PC-3 (cell line): ENCODE measurements around the gene RFX7. TPM values are rescaled to one million over a fixed set of nuclear protein-coding genes. Genes with fewer than 3 reads are reported as not detected.

Experiments used
- ATAC-seq: fragments of 200-7000 bp; cut with Tn5 transposase; 2 replicates; pipeline ENCODE4 v1.9.1; 2020; ENCODE audit warnings: mild to moderate bottlenecking, moderate library complexity
- BruUV-seq: library from RNA; stranded (reverse); fragments of 400-500 nt; replicated peaks from 2 replicates; lab custom pipeline; 2021; lab: Mats Ljungman, UMichigan
- CTCF ChIA-PET: fragments of 300-600 bp; sonication (Branson Sonifier 250); formaldehyde crosslinking; loops from one replicate; lab custom pipeline; 2022; ENCODE audit warnings: antibody characterized with exemption; lab: Charles Lee
- POLR2A ChIA-PET: fragments of 300-600 bp; sonication (Branson Sonifier 250); formaldehyde crosslinking; loops from one replicate; lab custom pipeline; 2022; ENCODE audit warnings: antibody characterized with exemption; ENCODE audit not compliant: unreplicated experiment; lab: Charles Lee
- DNase-seq: peaks from one replicate; pipeline ENCODE4 v3.0.0-alpha.2; 2015
- H2AFZ ChIP-seq: fragments of 300-600 bp; sonication (generic); 2 replicates; pipeline ENCODE4 v1.6.0; 2016; ENCODE audit warnings: antibody characterized with exemption, low read length
- H3F3A ChIP-seq: fragments of 300-600 bp; sonication (generic); one replicate; pipeline ENCODE4 v1.6.0; 2017; ENCODE audit warnings: antibody characterized with exemption, low read length, control low read depth, mild to moderate bottlenecking; ENCODE audit not compliant: unreplicated experiment
- H3K27ac ChIP-seq: fragments of 300-600 bp; sonication (generic); 2 replicates; pipeline ENCODE4 v1.5.1; 2016; ENCODE audit warnings: mild to moderate bottlenecking, low read length
- H3K27me3 ChIP-seq: fragments of 300-600 bp; sonication (generic); 2 replicates; pipeline ENCODE4 v1.6.1; 2016; ENCODE audit warnings: low read length, mixed read lengths
- H3K36me3 ChIP-seq: fragments of 300-600 bp; sonication (generic); 2 replicates; pipeline ENCODE4 v1.6.1; 2016; ENCODE audit warnings: low read depth, mixed run types, low read length, mixed read lengths
- H3K4me1 ChIP-seq: fragments of 300-600 bp; sonication (generic); 2 replicates; pipeline ENCODE4 v1.5.1; 2016; ENCODE audit warnings: low read length; ENCODE audit not compliant: insufficient read depth
- H3K4me2 ChIP-seq: fragments of 300-600 bp; sonication (generic); 2 replicates; pipeline ENCODE4 v1.6.0; 2016; ENCODE audit warnings: low read length
- H3K4me3 ChIP-seq: fragments of 300-600 bp; sonication (generic); 2 replicates; pipeline ENCODE4 v1.5.1; 2016; ENCODE audit warnings: mild to moderate bottlenecking, low read length, mixed read lengths
- H3K79me2 ChIP-seq: fragments of 300-600 bp; sonication (generic); 2 replicates; pipeline ENCODE4 v1.6.1; 2017; ENCODE audit warnings: low read length, mixed read lengths
- H3K9ac ChIP-seq: fragments of 300-600 bp; sonication (generic); 2 replicates; pipeline ENCODE4 v1.6.0; 2016; ENCODE audit warnings: mild to moderate bottlenecking, low read length
- H3K9me2 ChIP-seq: fragments of 300-600 bp; sonication (generic); replicated peaks from 2 replicates; pipeline ENCODE4 v1.6.1; 2016; ENCODE audit warnings: mixed run types, low read length, mixed read lengths
- H3K9me3 ChIP-seq: fragments of 300-600 bp; sonication (generic); 2 replicates; pipeline ENCODE4 v1.6.1; 2016; ENCODE audit warnings: low read length, mixed read lengths
- H4K20me1 ChIP-seq: fragments of 300-600 bp; sonication (generic); 2 replicates; pipeline ENCODE4 v1.6.1; 2016; ENCODE audit warnings: low read length, mixed read lengths
- EZH2 ChIP-seq: fragments of 300-600 bp; sonication (generic); IDR thresholded peaks from one replicate; pipeline ENCODE4 v1.6.1; 2017; ENCODE audit warnings: antibody characterized with exemption, mild to moderate bottlenecking, low read length; ENCODE audit not compliant: unreplicated experiment
- EZH2phosphoT487 ChIP-seq: fragments of 300-600 bp; sonication (generic); IDR thresholded peaks from 2 replicates; pipeline ENCODE4 v1.6.1; 2018; ENCODE audit warnings: mild to moderate bottlenecking, antibody characterized with exemption, low read length, borderline replicate concordance
- intact Hi-C: fragments of 100-400 bp; cut with micrococcal nuclease; formaldehyde crosslinking; loops from 2 replicates; pipeline ENCODE4 v1.9.0; 2023
- total RNA-seq: library from RNA; depleted of rRNA; stranded (reverse); fragments of >200 nt; gene quantifications from 2 replicates; pipeline ENCODE4 v1.2.3, GENCODE V29; 2014
- TF ChIP-seq, protein P1 (sequence below): fragments of 300-600 bp; sonication (generic); conservative IDR thresholded peaks from 2 replicates; pipeline ENCODE4 v1.5.1; 2017; ENCODE audit warnings: antibody characterized with exemption, low read depth, mild to moderate bottlenecking, low read length

The RFX7 gene
- total RNA-seq, 1 experiment from 2014 or later = 2.8 TPM

DNA sequence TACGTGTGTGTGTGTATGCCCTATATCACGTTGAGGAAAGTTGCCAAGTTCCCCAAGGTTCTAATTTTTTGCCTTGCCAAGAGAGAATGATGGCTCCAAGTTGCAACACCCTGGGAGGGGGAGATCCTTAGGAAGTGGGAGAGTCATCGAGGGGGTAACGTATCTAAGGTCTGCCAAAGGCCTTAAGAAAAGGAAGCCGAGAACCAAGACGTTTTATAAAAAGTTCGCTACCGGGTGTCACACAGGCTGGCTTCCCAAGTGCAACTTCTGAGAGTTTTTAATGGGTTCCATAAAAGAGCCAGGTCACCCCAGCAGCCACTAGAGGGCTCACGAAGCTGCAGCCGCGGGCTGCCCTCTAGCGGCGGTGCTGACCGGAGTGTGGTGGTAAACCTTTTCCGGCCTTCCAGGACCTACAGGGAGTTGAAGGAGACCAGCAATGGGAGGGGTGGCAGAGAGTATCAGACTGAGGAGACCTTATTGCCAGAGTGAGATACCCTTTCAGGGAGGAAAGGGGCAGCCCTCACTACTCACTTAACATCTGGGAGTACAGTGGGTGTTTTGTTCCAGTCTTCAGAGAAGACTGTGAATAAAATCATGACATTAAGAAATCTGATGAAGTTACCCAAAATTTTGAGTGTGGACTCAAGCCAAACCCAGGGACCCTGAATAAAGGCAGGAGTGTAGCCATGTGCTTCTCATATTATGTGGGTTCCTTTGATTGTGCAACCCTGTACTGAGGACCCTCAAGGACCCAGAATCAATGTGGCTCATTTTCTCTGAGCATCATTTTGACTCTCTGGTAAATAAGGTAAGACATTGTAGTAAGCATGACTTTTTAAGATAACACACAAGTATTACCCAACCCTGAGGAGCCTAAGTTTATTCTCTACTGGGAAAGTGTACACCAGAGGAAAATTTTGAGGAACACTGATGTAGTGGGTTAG, 2.5 kb upstream of the RFX7 start:
- H3K4me3 ChIP-seq = peak overlapping the region; percentile 76
- ChIA-PET CTCF (no interaction called here), POLR2A (no interaction called here)
- peaks cover 9% of the 10 kb centered on the region; the same call in 1 of the 2 replicates for H3K4me1 ChIP-seq
- H3K79me2 ChIP-seq = peaks cover 22% of the 10 kb centered on the region
- no peaks in the 10 kb centered on the region for H3F3A ChIP-seq
- peak overlapping the region; percentile 95 for H3K4me2 ChIP-seq
- no peaks in the 10 kb centered on the region for H4K20me1 ChIP-seq
- intact Hi-C loops = loop anchor here (1.0 to 5.0 kb wide), 3 partner anchors 121 to 329 kb away; partner anchors contain the start of gene TEX9
- peak overlapping the region; percentile 98 for H2AFZ ChIP-seq
- peak; percentile 67 for ATAC-seq
- H3K27me3 ChIP-seq = no peaks in the 10 kb centered on the region
- H3K9ac ChIP-seq = peak overlapping the region; percentile 72
- no TSS peak for BruUV-seq
- no peaks in the 10 kb centered on the region for H3K9me2 ChIP-seq
- H3K36me3 ChIP-seq = peaks cover 2% of the 10 kb centered on the region; the same call in 1 of the 2 replicates
- DNase-seq = peak; percentile 91
- TF ChIP-seq EZH2phosphoT487 = no peak
- TF ChIP-seq, protein P1, sequence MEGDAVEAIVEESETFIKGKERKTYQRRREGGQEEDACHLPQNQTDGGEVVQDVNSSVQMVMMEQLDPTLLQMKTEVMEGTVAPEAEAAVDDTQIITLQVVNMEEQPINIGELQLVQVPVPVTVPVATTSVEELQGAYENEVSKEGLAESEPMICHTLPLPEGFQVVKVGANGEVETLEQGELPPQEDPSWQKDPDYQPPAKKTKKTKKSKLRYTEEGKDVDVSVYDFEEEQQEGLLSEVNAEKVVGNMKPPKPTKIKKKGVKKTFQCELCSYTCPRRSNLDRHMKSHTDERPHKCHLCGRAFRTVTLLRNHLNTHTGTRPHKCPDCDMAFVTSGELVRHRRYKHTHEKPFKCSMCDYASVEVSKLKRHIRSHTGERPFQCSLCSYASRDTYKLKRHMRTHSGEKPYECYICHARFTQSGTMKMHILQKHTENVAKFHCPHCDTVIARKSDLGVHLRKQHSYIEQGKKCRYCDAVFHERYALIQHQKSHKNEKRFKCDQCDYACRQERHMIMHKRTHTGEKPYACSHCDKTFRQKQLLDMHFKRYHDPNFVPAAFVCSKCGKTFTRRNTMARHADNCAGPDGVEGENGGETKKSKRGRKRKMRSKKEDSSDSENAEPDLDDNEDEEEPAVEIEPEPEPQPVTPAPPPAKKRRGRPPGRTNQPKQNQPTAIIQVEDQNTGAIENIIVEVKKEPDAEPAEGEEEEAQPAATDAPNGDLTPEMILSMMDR = peak; percentile 100
- H3K9me3 ChIP-seq = no peaks in the 10 kb centered on the region
- H3K27ac ChIP-seq = peak overlapping the region; percentile 34; the same call in 1 of the 2 replicates

DNA sequence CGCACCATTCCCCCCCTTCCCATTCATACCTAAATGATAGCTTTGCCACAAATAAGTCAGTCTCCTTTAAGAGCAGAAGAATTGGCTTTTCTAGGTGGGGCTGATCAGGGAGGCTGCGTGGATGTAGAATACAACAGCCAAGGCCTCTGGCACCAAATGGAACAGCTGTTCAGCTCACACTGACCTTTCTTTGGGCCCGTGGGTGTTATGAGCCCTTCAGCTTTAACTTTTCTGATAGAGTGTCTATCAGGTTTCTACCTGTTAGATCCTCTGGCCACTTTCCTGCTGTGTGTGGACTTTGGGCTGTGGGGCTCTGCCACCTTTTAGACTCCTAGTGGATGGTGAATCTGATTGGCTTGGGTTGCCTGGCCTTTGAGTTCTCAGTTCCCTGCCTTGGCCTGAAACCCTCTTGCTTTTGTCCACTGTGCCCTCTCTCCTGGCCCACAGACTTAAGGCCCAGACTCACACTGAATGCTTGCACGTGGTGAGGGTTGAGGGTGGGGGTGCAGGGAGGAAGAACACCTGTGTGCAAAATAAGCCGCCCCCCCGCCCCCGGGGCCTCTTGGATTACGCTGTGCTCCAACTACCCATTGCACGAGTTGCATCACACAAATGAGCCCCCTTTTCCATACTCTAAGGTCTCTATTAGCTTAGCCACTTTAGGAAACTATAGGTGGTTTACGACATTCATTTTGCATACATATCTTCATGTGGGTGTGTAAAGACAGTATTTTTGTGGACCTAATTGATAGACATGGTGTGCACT, 1.3 kb upstream of the RFX7 start:
- no peaks in the 10 kb centered on the region for H3K27me3 ChIP-seq
- no peaks in the 10 kb centered on the region for H3F3A ChIP-seq
- no peaks in the 10 kb centered on the region for H3K9me2 ChIP-seq
- H3K4me2 ChIP-seq = peak overlapping the region; percentile 95
- CTCF ChIA-PET = interaction anchor here (0.5 kb wide), 1 partner anchor 681 kb away, joined by 3 read pairs; no protein-coding TSS in a partner anchor
- peak overlapping the region; percentile 76; the same call in 1 of the 2 replicates for H3K4me3 ChIP-seq
- no peaks in the 10 kb centered on the region for H4K20me1 ChIP-seq
- ATAC-seq (no peak), DNase-seq (no peak)
- H3K9me3 ChIP-seq = no peaks in the 10 kb centered on the region
- peak overlapping the region; percentile 98 for H2AFZ ChIP-seq
- no peak overlapping the region for H3K9ac ChIP-seq
- no peak overlapping the region for H3K27ac ChIP-seq
- intact Hi-C loops = loop anchor here (5.0 kb wide), 3 partner anchors 122 to 328 kb away; partner anchors contain the start of genes NEDD4 and TEX9
- H3K36me3 ChIP-seq = peaks cover 2% of the 10 kb centered on the region; the same call in 1 of the 2 replicates
- H3K79me2 ChIP-seq = peaks cover 32% of the 10 kb centered on the region
- no TSS peak for BruUV-seq
- no peak for TF ChIP-seq EZH2
- TF ChIP-seq, protein P1 = no peak
- no peak for TF ChIP-seq EZH2phosphoT487
- peaks cover 9% of the 10 kb centered on the region; the same call in 1 of the 2 replicates for H3K4me1 ChIP-seq
- POLR2A ChIA-PET = no interaction called here
